ENCODE data around the gene COMMD10.

COMMD10 gene

DNA sequence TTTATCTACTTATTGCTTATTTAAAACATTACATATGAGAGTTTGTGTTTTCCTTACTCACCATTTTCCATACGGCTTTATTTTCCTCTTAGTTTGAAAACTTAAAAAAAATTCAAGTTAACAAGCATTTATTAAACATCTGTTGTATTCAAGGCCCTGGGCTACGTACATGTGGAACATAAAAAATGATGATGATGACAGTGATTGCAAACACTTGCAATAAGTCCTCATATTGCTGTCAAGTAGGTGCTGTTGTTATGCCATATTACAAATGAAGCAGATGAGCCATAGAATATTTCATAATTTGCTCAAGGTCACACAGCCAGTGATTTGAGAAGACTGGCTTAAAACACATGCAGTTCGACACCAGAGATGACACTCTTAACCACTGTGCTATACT lies 180.6 kb downstream of the COMMD10 start:
- Histone ChIP-seq H3K36me3 (ENCODE audit: control insufficient read depth, insufficient read depth, low read length) (no peaks in the 10 kb centered on the region), H3K4me3 (ENCODE audit: low read depth, low read length) (no peak overlapping the region), H3K9me3 (ENCODE audit: control insufficient read depth, insufficient read depth, low read depth, low read length) (no peaks in the 10 kb centered on the region), H3K27ac (ENCODE audit: low read depth, low read length) (no peak overlapping the region), H3K27me3 (ENCODE audit: control insufficient read depth, insufficient read depth, low read length) (no peaks in the 10 kb centered on the region), H3K9ac (ENCODE audit: low read length) (no peak overlapping the region), H3K4me1 (ENCODE audit: control insufficient read depth, insufficient read depth, low read length) (peaks cover 6% of the 10 kb centered on the region)

GRCh38 chr5:116271446-116272025 lies 186.7 kb downstream of the COMMD10 start:
- Histone ChIP-seq H3K27me3 (ENCODE audit: control insufficient read depth, insufficient read depth, low read length) (no peaks in the 10 kb centered on the region), H3K9ac (ENCODE audit: low read length) (no peak overlapping the region), H3K4me1 (ENCODE audit: control insufficient read depth, insufficient read depth, low read length) (no peaks in the 10 kb centered on the region), H3K9me3 (ENCODE audit: control insufficient read depth, insufficient read depth, low read depth, low read length) (no peaks in the 10 kb centered on the region), H3K36me3 (ENCODE audit: control insufficient read depth, insufficient read depth, low read length) (no peaks in the 10 kb centered on the region), H3K4me3 (ENCODE audit: low read depth, low read length) (no peak overlapping the region), H3K27ac (ENCODE audit: low read depth, low read length) (no peak overlapping the region)

DNA sequence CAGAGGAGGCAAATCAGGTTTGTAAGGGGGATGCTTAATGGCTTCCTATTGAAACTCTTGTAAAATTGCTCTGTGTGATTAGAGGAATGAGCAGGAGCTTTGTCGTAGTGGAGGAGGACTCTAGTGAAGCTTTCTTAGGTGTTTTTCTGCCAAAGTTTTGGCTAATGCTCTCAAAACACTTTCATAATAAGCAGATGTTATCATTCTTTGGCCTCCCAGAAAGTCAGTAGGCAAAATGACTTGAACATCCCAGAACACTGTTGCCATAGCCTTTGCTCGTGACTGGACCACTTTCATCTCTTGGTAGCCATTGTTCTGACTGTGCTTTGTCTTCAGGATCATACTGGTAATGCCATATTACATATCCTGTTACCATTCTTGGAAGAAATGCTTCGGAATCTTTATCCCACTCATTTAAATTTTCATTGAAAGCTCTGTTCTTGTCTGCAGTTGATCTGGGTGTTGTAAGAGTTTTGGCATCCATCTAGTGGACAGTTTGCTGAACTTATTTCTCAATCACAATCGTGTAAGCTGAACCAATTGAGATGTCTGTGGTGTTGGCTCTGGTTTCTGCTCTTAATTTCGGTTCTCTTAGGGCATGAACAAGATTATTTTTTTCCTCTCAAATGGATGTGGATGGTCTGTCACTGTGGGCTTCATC lies 187.6 kb downstream of the COMMD10 start:
- H3K9me3 ChIP-seq (ENCODE audit: control insufficient read depth, insufficient read depth, low read depth, low read length) = peaks cover 5% of the 10 kb centered on the region; the same call in 1 of the 2 replicates
- no peak overlapping the region for H3K4me3 ChIP-seq (ENCODE audit: low read depth, low read length)
- H3K4me1 ChIP-seq (ENCODE audit: control insufficient read depth, insufficient read depth, low read length) = no peaks in the 10 kb centered on the region
- H3K27me3 ChIP-seq (ENCODE audit: control insufficient read depth, insufficient read depth, low read length) = no peaks in the 10 kb centered on the region
- no peaks in the 10 kb centered on the region for H3K36me3 ChIP-seq (ENCODE audit: control insufficient read depth, insufficient read depth, low read length)
- no peak overlapping the region for H3K9ac ChIP-seq (ENCODE audit: low read length)
- H3K27ac ChIP-seq (ENCODE audit: low read depth, low read length) = no peak overlapping the region

DNA sequence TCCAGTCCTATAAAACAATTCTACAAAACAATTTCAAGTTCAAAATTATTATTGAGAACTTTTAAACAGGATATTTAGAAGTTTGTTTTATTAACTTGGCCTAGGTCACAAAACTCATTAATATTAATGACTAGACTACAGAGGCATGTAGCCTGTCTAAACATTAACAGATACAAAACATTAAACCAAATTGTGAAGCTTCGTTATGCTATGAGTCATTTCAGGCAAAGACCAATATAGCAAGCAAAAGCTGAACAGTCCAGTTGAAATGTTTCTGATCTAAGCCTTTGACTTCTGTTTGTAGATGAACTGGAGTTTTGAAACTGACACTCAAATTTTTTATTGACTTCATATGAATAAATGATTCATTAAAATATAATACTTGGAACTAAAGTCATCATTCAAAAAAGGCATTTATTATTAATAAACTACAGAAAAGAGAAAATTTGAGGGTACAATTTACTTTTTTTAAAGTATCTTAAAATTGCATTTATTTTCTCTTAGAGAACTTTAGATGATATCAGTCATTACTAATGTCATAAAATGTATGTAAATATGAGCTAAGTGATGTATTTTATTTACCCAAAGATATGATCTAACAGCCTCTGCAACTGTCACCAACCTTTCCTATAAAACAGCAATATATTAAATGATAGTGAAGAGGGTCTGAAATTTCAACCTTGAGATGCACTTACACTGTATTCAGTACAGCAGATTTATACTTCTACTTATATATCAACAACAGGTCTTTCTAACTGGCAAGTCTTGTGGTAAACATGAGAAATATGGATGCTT lies 188.8 kb downstream of the COMMD10 start:
- Histone ChIP-seq H3K27ac (ENCODE audit: low read depth, low read length) (no peak overlapping the region), H3K27me3 (ENCODE audit: control insufficient read depth, insufficient read depth, low read length) (no peaks in the 10 kb centered on the region), H3K4me3 (ENCODE audit: low read depth, low read length) (no peak overlapping the region), H3K4me1 (ENCODE audit: control insufficient read depth, insufficient read depth, low read length) (no peaks in the 10 kb centered on the region), H3K9me3 (ENCODE audit: control insufficient read depth, insufficient read depth, low read depth, low read length) (peaks cover 7% of the 10 kb centered on the region; the same call in 1 of the 2 replicates), H3K9ac (ENCODE audit: low read length) (no peak overlapping the region), H3K36me3 (ENCODE audit: control insufficient read depth, insufficient read depth, low read length) (no peaks in the 10 kb centered on the region)

- H3K9me3 ChIP-seq (ENCODE audit: control insufficient read depth, insufficient read depth, low read depth, low read length) = peaks cover 7% of the 10 kb centered on the region; the same call in 1 of the 2 replicates
- no peak overlapping the region for H3K4me3 ChIP-seq (ENCODE audit: low read depth, low read length)
- H3K36me3 ChIP-seq (ENCODE audit: control insufficient read depth, insufficient read depth, low read length) = no peaks in the 10 kb centered on the region
- H3K4me1 ChIP-seq (ENCODE audit: control insufficient read depth, insufficient read depth, low read length) = no peaks in the 10 kb centered on the region
- H3K27me3 ChIP-seq (ENCODE audit: control insufficient read depth, insufficient read depth, low read length) = no peaks in the 10 kb centered on the region
- H3K27ac ChIP-seq (ENCODE audit: low read depth, low read length) = no peak overlapping the region
- H3K9ac ChIP-seq (ENCODE audit: low read length) = no peak overlapping the region
Measured at GRCh38 chr5:116274251-116274650, 189.4 kb downstream of the COMMD10 start.

- Histone ChIP-seq H3K4me1 (ENCODE audit: control insufficient read depth, insufficient read depth, low read length) (no peaks in the 10 kb centered on the region), H3K9ac (ENCODE audit: low read length) (no peak overlapping the region), H3K36me3 (ENCODE audit: control insufficient read depth, insufficient read depth, low read length) (no peaks in the 10 kb centered on the region), H3K27ac (ENCODE audit: low read depth, low read length) (no peak overlapping the region), H3K4me3 (ENCODE audit: low read depth, low read length) (no peak overlapping the region), H3K9me3 (ENCODE audit: control insufficient read depth, insufficient read depth, low read depth, low read length) (peaks cover 7% of the 10 kb centered on the region; the same call in 1 of the 2 replicates), H3K27me3 (ENCODE audit: control insufficient read depth, insufficient read depth, low read length) (no peaks in the 10 kb centered on the region)
Measured at GRCh38 chr5:116275282-116275681, 190.5 kb downstream of the COMMD10 start.

- Histone ChIP-seq H3K27ac (ENCODE audit: low read depth, low read length) (no peak overlapping the region), H3K9me3 (ENCODE audit: control insufficient read depth, insufficient read depth, low read depth, low read length) (peaks cover 7% of the 10 kb centered on the region; the same call in 1 of the 2 replicates), H3K36me3 (ENCODE audit: control insufficient read depth, insufficient read depth, low read length) (no peaks in the 10 kb centered on the region), H3K27me3 (ENCODE audit: control insufficient read depth, insufficient read depth, low read length) (no peaks in the 10 kb centered on the region), H3K9ac (ENCODE audit: low read length) (no peak overlapping the region), H3K4me3 (ENCODE audit: low read depth, low read length) (no peak overlapping the region), H3K4me1 (ENCODE audit: control insufficient read depth, insufficient read depth, low read length) (no peaks in the 10 kb centered on the region)
Measured at GRCh38 chr5:116276952-116277351, 192.1 kb downstream of the COMMD10 start.

DNA sequence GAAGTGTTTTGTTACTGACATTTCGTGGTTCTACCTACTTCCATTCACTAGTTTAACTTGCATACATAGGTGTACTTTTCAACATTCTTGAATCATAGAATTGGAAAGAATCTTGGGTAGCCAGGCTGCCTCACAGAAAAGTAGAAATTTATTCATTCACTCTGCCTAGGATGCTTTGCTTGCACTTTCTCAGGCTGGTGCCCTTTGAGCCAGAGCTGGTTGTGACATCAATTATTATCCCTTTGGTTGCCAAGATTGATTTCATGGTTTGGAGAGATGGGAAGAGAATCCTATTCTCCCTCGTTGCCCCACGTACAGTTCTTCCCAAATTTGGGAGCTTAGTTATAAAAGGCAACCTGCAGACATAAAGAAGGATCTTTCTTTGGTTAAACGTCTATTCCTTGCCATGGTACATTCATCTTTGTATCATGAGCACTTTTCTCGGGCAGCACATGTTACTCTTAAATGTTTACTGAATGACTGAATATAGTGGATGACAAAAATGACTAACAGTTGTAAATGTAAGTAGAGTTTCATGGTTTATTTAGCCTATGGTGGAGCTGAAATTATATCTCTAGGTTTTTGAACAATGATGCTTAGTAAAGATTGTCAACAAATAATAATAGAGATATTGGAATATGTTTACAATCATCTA lies 195.5 kb downstream of the COMMD10 start:
- Histone ChIP-seq H3K27me3 (ENCODE audit: control insufficient read depth, insufficient read depth, low read length) (no peaks in the 10 kb centered on the region), H3K9me3 (ENCODE audit: control insufficient read depth, insufficient read depth, low read depth, low read length) (peaks cover 7% of the 10 kb centered on the region; the same call in 1 of the 2 replicates), H3K27ac (ENCODE audit: low read depth, low read length) (no peak overlapping the region), H3K4me3 (ENCODE audit: low read depth, low read length) (no peak overlapping the region), H3K9ac (ENCODE audit: low read length) (no peak overlapping the region), H3K36me3 (ENCODE audit: control insufficient read depth, insufficient read depth, low read length) (no peaks in the 10 kb centered on the region), H3K4me1 (ENCODE audit: control insufficient read depth, insufficient read depth, low read length) (no peaks in the 10 kb centered on the region)

DNA sequence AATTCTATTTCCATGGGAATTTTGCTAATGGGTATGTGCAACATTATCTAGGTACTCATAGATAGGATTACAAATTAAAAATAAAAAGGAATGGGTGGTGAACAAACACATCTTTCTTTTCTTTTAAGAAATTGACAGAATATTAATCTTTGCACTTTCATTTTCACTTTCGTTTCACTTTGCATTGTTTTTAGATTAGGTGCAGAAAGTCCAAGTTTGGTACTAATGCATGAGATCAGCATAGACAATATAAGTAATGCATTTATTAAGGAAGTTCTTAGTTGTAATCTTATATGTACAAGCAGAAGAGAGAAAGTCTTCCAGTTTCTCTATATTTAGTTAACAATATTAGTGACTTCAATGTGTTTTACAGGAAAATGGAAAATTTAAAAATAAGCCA lies 196.5 kb downstream of the COMMD10 start:
- Histone ChIP-seq H3K27ac (ENCODE audit: low read depth, low read length) (no peak overlapping the region), H3K27me3 (ENCODE audit: control insufficient read depth, insufficient read depth, low read length) (no peaks in the 10 kb centered on the region), H3K4me1 (ENCODE audit: control insufficient read depth, insufficient read depth, low read length) (no peaks in the 10 kb centered on the region), H3K9ac (ENCODE audit: low read length) (no peak overlapping the region), H3K9me3 (ENCODE audit: control insufficient read depth, insufficient read depth, low read depth, low read length) (peaks cover 7% of the 10 kb centered on the region; the same call in 1 of the 2 replicates), H3K4me3 (ENCODE audit: low read depth, low read length) (no peak overlapping the region), H3K36me3 (ENCODE audit: control insufficient read depth, insufficient read depth, low read length) (no peaks in the 10 kb centered on the region)

GRCh38 chr5:116288524-116288923 lies 203.7 kb downstream of the COMMD10 start:
- no peaks in the 10 kb centered on the region for H3K36me3 ChIP-seq (ENCODE audit: control insufficient read depth, insufficient read depth, low read length)
- no peak overlapping the region for H3K9ac ChIP-seq (ENCODE audit: low read length)
- no peaks in the 10 kb centered on the region for H3K27me3 ChIP-seq (ENCODE audit: control insufficient read depth, insufficient read depth, low read length)
- H3K9me3 ChIP-seq (ENCODE audit: control insufficient read depth, insufficient read depth, low read depth, low read length) = no peaks in the 10 kb centered on the region
- no peaks in the 10 kb centered on the region; the same call in 1 of the 2 replicates for H3K4me1 ChIP-seq (ENCODE audit: control insufficient read depth, insufficient read depth, low read length)
- H3K27ac ChIP-seq (ENCODE audit: low read depth, low read length) = no peak overlapping the region
- no peak overlapping the region for H3K4me3 ChIP-seq (ENCODE audit: low read depth, low read length)
